IMR-90 (cell line): ENCODE data around the gene KRTAP3-1. TPM values are rescaled to one million over a fixed set of nuclear protein-coding genes. Genes with fewer than 3 reads are reported as not detected.

Experiments used
- ATAC-seq: fragments of 200-7000 bp; cut with Tn5 transposase; 2 replicates; pipeline ENCODE4 v1.9.1; 2020; ENCODE audit warnings: low read depth, mild to moderate bottlenecking, moderate library complexity
- BruUV-seq: library from RNA; stranded (reverse); fragments of 400-500 nt; replicated peaks from 2 replicates; lab custom pipeline; 2021; lab: Mats Ljungman, UMichigan
- CTCF ChIA-PET: fragments of 300-600 bp; formaldehyde crosslinking; extraction: SDS; loops from one replicate; lab custom pipeline; 2021; ENCODE audit warnings: antibody characterized with exemption; lab: Yijun Ruan, JAX
- POLR2A ChIA-PET: fragments of 300-600 bp; sonication (Branson Sonifier 250); formaldehyde crosslinking; loops from one replicate; lab custom pipeline; 2022; ENCODE audit warnings: antibody characterized with exemption; ENCODE audit not compliant: unreplicated experiment; lab: Charles Lee
- DNase-seq: peaks from one replicate; pipeline ENCODE4 v3.0.0; 2013
- H2AFZ ChIP-seq: replicated peaks from 2 replicates; pipeline ENCODE3; 2013; ENCODE audit warnings: low read length, mild to moderate bottlenecking; ENCODE audit not compliant: poor library complexity
- H2AK5ac ChIP-seq: 2 replicates; pipeline ENCODE4 v1.6.1; 2013; ENCODE audit warnings: low read depth, low read length, inconsistent platforms
- H2AK9ac ChIP-seq: replicated peaks from 2 replicates; pipeline ENCODE3; 2013; ENCODE audit warnings: mild to moderate bottlenecking, low read depth, low read length, moderate library complexity; ENCODE audit not compliant: poor library complexity
- H2BK120ac ChIP-seq: 2 replicates; pipeline ENCODE4 v1.6.1; 2013; ENCODE audit warnings: low read depth, low read length, inconsistent platforms
- H2BK15ac ChIP-seq: 3 replicates; pipeline ENCODE4 v1.6.1; 2013; ENCODE audit warnings: low read depth, low read length, inconsistent platforms
- H2BK20ac ChIP-seq: 2 replicates; pipeline ENCODE4 v1.6.1; 2013; ENCODE audit warnings: low read depth, mild to moderate bottlenecking, inconsistent platforms, low read length, moderate library complexity
- H2BK5ac ChIP-seq: 2 replicates; pipeline ENCODE4 v1.6.1; 2013; ENCODE audit warnings: mild to moderate bottlenecking, low read depth, low read length, inconsistent platforms; ENCODE audit not compliant: poor library complexity, severe bottlenecking
- H3K14ac ChIP-seq: replicated peaks from 2 replicates; pipeline ENCODE4 v1.6.1; 2013; ENCODE audit warnings: low read depth, low read length, inconsistent platforms
- H3K18ac ChIP-seq: 2 replicates; pipeline ENCODE4 v1.6.1; 2013; ENCODE audit warnings: low read depth, low read length, control low read depth
- H3K23ac ChIP-seq: 2 replicates; pipeline ENCODE4 v1.6.1; 2013; ENCODE audit warnings: low read depth, low read length, inconsistent platforms
- H3K27ac ChIP-seq: 2 replicates; pipeline ENCODE4 v1.5.1; 2013; ENCODE audit warnings: mild to moderate bottlenecking, control low read depth, low read length; ENCODE audit not compliant: insufficient read depth
- H3K27me3 ChIP-seq: 2 replicates; pipeline ENCODE4 v1.6.1; 2013; ENCODE audit warnings: low read length; ENCODE audit not compliant: control insufficient read depth, insufficient read depth
- H3K36me3 ChIP-seq: 2 replicates; pipeline ENCODE4 v1.6.1; 2013; ENCODE audit warnings: low read length, mixed read lengths; ENCODE audit not compliant: control insufficient read depth, insufficient read depth
- H3K4ac ChIP-seq: 2 replicates; pipeline ENCODE4 v1.6.1; 2013; ENCODE audit warnings: low read depth, low read length, inconsistent platforms
- H3K4me1 ChIP-seq: 2 replicates; pipeline ENCODE4 v1.6.1; 2013; ENCODE audit warnings: low read length, mixed read lengths; ENCODE audit not compliant: control insufficient read depth, insufficient read depth
- H3K4me2 ChIP-seq: 2 replicates; pipeline ENCODE4 v1.6.1; 2013; ENCODE audit warnings: low read depth, mild to moderate bottlenecking, control low read depth, low read length, moderate library complexity
- H3K4me3 ChIP-seq: 2 replicates; pipeline ENCODE4 v1.5.1; 2013; ENCODE audit warnings: low read depth, mild to moderate bottlenecking, control low read depth, low read length, moderate library complexity; ENCODE audit not compliant: insufficient read depth
- H3K56ac ChIP-seq: 2 replicates; pipeline ENCODE4 v1.6.1; 2013; ENCODE audit warnings: low read length, inconsistent platforms; ENCODE audit not compliant: insufficient read depth; ENCODE audit errors: extremely low read depth
- H3K79me1 ChIP-seq, 2 experiments: 2 replicates each; pipeline ENCODE4 v1.6.1; 2013; ENCODE audit warnings: low read length in 2 of 2, inconsistent platforms in 1 of 2, low read depth in 1 of 2
- H3K9ac ChIP-seq: 2 replicates; pipeline ENCODE4 v1.6.1; 2013; ENCODE audit warnings: low read depth, low read length, control low read depth
- H3K9me1 ChIP-seq: 2 replicates; pipeline ENCODE4 v1.6.1; 2013; ENCODE audit warnings: low read length, inconsistent platforms; ENCODE audit not compliant: insufficient read depth
- H3K9me3 ChIP-seq: 2 replicates; pipeline ENCODE4 v1.6.1; 2013; ENCODE audit warnings: low read length; ENCODE audit not compliant: control insufficient read depth, insufficient read depth
- H4K20me1 ChIP-seq: 2 replicates; pipeline ENCODE4 v1.6.1; 2013; ENCODE audit warnings: low read length, inconsistent platforms; ENCODE audit not compliant: insufficient read depth
- H4K5ac ChIP-seq: 2 replicates; pipeline ENCODE4 v1.6.1; 2013; ENCODE audit warnings: mild to moderate bottlenecking, low read depth, low read length, control low read depth
- H4K8ac ChIP-seq, 2 experiments: 2 replicates each; pipeline ENCODE4 v1.6.1; 2013; ENCODE audit warnings: low read depth in 2 of 2, low read length in 2 of 2, control low read depth in 1 of 2, inconsistent platforms in 1 of 2
- H4K91ac ChIP-seq: 2 replicates; pipeline ENCODE4 v1.6.1; 2013; ENCODE audit warnings: low read depth, low read length, inconsistent platforms; ENCODE audit not compliant: insufficient read depth
- BHLHE40 ChIP-seq: fragments of 150-350 bp; IDR thresholded peaks from 2 replicates; pipeline ENCODE4 v1.6.1; 2016; ENCODE audit warnings: mild to moderate bottlenecking, low read depth, low read length
- NFE2L2 ChIP-seq: fragments of 150-350 bp; IDR thresholded peaks from 2 replicates; pipeline ENCODE4 v1.6.1; 2016; ENCODE audit warnings: low read depth, mild to moderate bottlenecking, low read length
- RAD21 ChIP-seq: IDR thresholded peaks from 2 replicates; pipeline ENCODE4 v1.6.1; 2012; ENCODE audit warnings: low read length, improper control_type of control experiment
- RCOR1 ChIP-seq: IDR thresholded peaks from 2 replicates; pipeline ENCODE4 v1.6.1; 2012; ENCODE audit warnings: mild to moderate bottlenecking, low read length, improper control_type of control experiment; ENCODE audit not compliant: insufficient replicate concordance
- WGBS, 2 experiments: methylation state at CpG; one replicate each; pipeline versions ENCODE4 v1.1.5 to v1.1.7; 2013; ENCODE audit warnings: missing lambda C conversion rate in 2 of 2; ENCODE audit not compliant: insufficient read length in 1 of 2; ENCODE audit errors: extremely low coverage in 2 of 2; 5-methylcytosine and 5-hydroxymethylcytosine counted together
- dilution Hi-C: fragments of 300-500 bp; cut with HindIII; formaldehyde crosslinking; loops from one replicate; pipeline ENCODE4 v1.14.3; 2018; ENCODE audit warnings: low sequenced_read_pairs; ENCODE audit not compliant: unreplicated experiment
- in situ Hi-C: fragments of 300-500 bp; cut with MboI; formaldehyde crosslinking; loops from 3 replicates; pipeline ENCODE4 v1.14.3; 2019; ENCODE audit warnings: low sequenced_read_pairs, inconsistent platforms, mixed read lengths
- intact Hi-C: fragments of 100-400 bp; cut with micrococcal nuclease; formaldehyde crosslinking; loops from 2 replicates; pipeline ENCODE4 v1.10.0; 2022
- polyA plus RNA-seq, 3 experiments: library from polyadenylated mRNA; depleted of rRNA; stranded (reverse); fragments of >200 nt; gene quantifications; 2 replicates each; pipeline ENCODE4 v1.2.3, GENCODE V29; 2012; ENCODE audit warnings: low replicate concordance in 1 of 3
- total RNA-seq: library from RNA; depleted of rRNA; stranded (reverse); fragments of >200 nt; gene quantifications from 2 replicates; pipeline ENCODE4 v1.2.3, GENCODE V29; 2012

Gene KRTAP3-1
- total and polyA plus RNA-seq, 2 of the 4 experiments (the other 2 are of a cell fraction), result not detected

DNA sequence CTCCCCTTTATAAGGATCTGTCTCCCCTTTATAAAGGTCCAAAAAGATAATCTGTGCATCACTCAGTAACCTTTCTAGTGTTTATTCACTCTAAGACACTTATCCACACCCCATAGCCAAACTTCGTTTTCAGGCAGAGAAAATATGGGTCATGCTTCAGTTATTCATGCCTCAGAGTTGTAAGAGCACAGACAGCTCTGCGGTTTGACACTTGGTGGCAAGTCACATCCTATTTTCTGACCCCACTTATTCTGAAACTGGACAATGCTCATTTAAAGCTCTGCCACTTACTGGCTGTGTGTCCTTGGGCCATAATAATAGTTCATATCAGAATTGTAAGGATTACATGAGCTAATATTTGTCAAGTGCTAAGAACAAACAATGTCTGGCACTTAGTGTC lies 40.2 kb upstream of the KRTAP3-1 start:
- peak; percentile 84 for DNase-seq
- Histone ChIP-seq H3K14ac (peak overlapping the region; percentile 67), H4K5ac (no peak overlapping the region), H2BK15ac (peak overlapping the region; percentile 6; the same call in 1 of the 3 replicates), H2BK5ac (peak overlapping the region; percentile 82), H2BK120ac (peak overlapping the region; percentile 88), H2AK5ac (peak overlapping the region; percentile 37), H3K23ac (peak overlapping the region; percentile 54), H3K9ac (no peak overlapping the region), H3K4me1 (peaks cover 5% of the 10 kb centered on the region), H4K8ac (peak overlapping the region; percentile 33 to 76; a peak in 3 of 4 replicates), H2AFZ (no peak overlapping the region), H3K27me3 (no peaks in the 10 kb centered on the region), H3K9me3 (no peaks in the 10 kb centered on the region), H3K79me1 (no peaks in the 10 kb centered on the region), H4K91ac (peak overlapping the region; percentile 53), H3K4me2 (peak overlapping the region; percentile 57; the same call in 1 of the 2 replicates), H2BK20ac (peak overlapping the region; percentile 77), H2AK9ac (no peak overlapping the region), H4K20me1 (no peaks in the 10 kb centered on the region), H3K4me3 (no peak overlapping the region), H3K18ac (peak overlapping the region; percentile 1; the same call in 1 of the 2 replicates), H3K9me1 (peaks cover 11% of the 10 kb centered on the region; the same call in 1 of the 2 replicates), H3K27ac (peak overlapping the region; percentile 1; the same call in 1 of the 2 replicates), H3K56ac (peak overlapping the region; percentile 63), H3K4ac (peak overlapping the region; percentile 67), H3K36me3 (no peaks in the 10 kb centered on the region)
- intact Hi-C loops (no loop called here), in situ Hi-C loops (no loop called here), dilution Hi-C loops (no loop called here)
- peak; percentile 81 for ATAC-seq
- CTCF ChIA-PET, result no interaction called here
- POLR2A ChIA-PET, result interaction anchor here (1.0 kb wide), 1 partner anchor 10 kb away, joined by 5 read pairs; no protein-coding TSS in a partner anchor
- no CpG with 5 or more reads among the region's 2 CpGs for WGBS, 2 experiments
- no TSS peak for BruUV-seq
- TF ChIP-seq NFE2L2 (no peak), RAD21 (no peak), BHLHE40 (peak; percentile 45; the same call in 1 of the 2 replicates), RCOR1 (peak; percentile 22)
